IMR-90 (cell line): Measurements from ENCODE around the gene PRKN. TPM values are rescaled to one million over a fixed set of nuclear protein-coding genes. Genes with fewer than 3 reads are reported as not detected.

Experiments used
- ATAC-seq: fragments of 200-7000 bp; cut with Tn5 transposase; 2 replicates; pipeline ENCODE4 v1.9.1; 2020; ENCODE audit warnings: low read depth, mild to moderate bottlenecking, moderate library complexity
- BruUV-seq: library from RNA; stranded (reverse); fragments of 400-500 nt; replicated peaks from 2 replicates; lab custom pipeline; 2021; lab: Mats Ljungman, UMichigan
- CTCF ChIA-PET: fragments of 300-600 bp; formaldehyde crosslinking; extraction: SDS; loops from one replicate; lab custom pipeline; 2021; ENCODE audit warnings: antibody characterized with exemption; lab: Yijun Ruan, JAX
- POLR2A ChIA-PET: fragments of 300-600 bp; sonication (Branson Sonifier 250); formaldehyde crosslinking; loops from one replicate; lab custom pipeline; 2022; ENCODE audit warnings: antibody characterized with exemption; ENCODE audit not compliant: unreplicated experiment; lab: Charles Lee
- DNase-seq: peaks from one replicate; pipeline ENCODE4 v3.0.0; 2013
- H2AFZ ChIP-seq: replicated peaks from 2 replicates; pipeline ENCODE3; 2013; ENCODE audit warnings: low read length, mild to moderate bottlenecking; ENCODE audit not compliant: poor library complexity
- H2AK5ac ChIP-seq: 2 replicates; pipeline ENCODE4 v1.6.1; 2013; ENCODE audit warnings: low read depth, low read length, inconsistent platforms
- H2AK9ac ChIP-seq: replicated peaks from 2 replicates; pipeline ENCODE3; 2013; ENCODE audit warnings: mild to moderate bottlenecking, low read depth, low read length, moderate library complexity; ENCODE audit not compliant: poor library complexity
- H2BK120ac ChIP-seq: 2 replicates; pipeline ENCODE4 v1.6.1; 2013; ENCODE audit warnings: low read depth, low read length, inconsistent platforms
- H2BK15ac ChIP-seq: 3 replicates; pipeline ENCODE4 v1.6.1; 2013; ENCODE audit warnings: low read depth, low read length, inconsistent platforms
- H2BK20ac ChIP-seq: 2 replicates; pipeline ENCODE4 v1.6.1; 2013; ENCODE audit warnings: low read depth, mild to moderate bottlenecking, inconsistent platforms, low read length, moderate library complexity
- H2BK5ac ChIP-seq: 2 replicates; pipeline ENCODE4 v1.6.1; 2013; ENCODE audit warnings: mild to moderate bottlenecking, low read depth, low read length, inconsistent platforms; ENCODE audit not compliant: poor library complexity, severe bottlenecking
- H3K14ac ChIP-seq: replicated peaks from 2 replicates; pipeline ENCODE4 v1.6.1; 2013; ENCODE audit warnings: low read depth, low read length, inconsistent platforms
- H3K18ac ChIP-seq: 2 replicates; pipeline ENCODE4 v1.6.1; 2013; ENCODE audit warnings: low read depth, low read length, control low read depth
- H3K23ac ChIP-seq: 2 replicates; pipeline ENCODE4 v1.6.1; 2013; ENCODE audit warnings: low read depth, low read length, inconsistent platforms
- H3K27ac ChIP-seq: 2 replicates; pipeline ENCODE4 v1.5.1; 2013; ENCODE audit warnings: mild to moderate bottlenecking, control low read depth, low read length; ENCODE audit not compliant: insufficient read depth
- H3K27me3 ChIP-seq: 2 replicates; pipeline ENCODE4 v1.6.1; 2013; ENCODE audit warnings: low read length; ENCODE audit not compliant: control insufficient read depth, insufficient read depth
- H3K36me3 ChIP-seq: 2 replicates; pipeline ENCODE4 v1.6.1; 2013; ENCODE audit warnings: low read length, mixed read lengths; ENCODE audit not compliant: control insufficient read depth, insufficient read depth
- H3K4ac ChIP-seq: 2 replicates; pipeline ENCODE4 v1.6.1; 2013; ENCODE audit warnings: low read depth, low read length, inconsistent platforms
- H3K4me1 ChIP-seq: 2 replicates; pipeline ENCODE4 v1.6.1; 2013; ENCODE audit warnings: low read length, mixed read lengths; ENCODE audit not compliant: control insufficient read depth, insufficient read depth
- H3K4me2 ChIP-seq: 2 replicates; pipeline ENCODE4 v1.6.1; 2013; ENCODE audit warnings: low read depth, mild to moderate bottlenecking, control low read depth, low read length, moderate library complexity
- H3K4me3 ChIP-seq: 2 replicates; pipeline ENCODE4 v1.5.1; 2013; ENCODE audit warnings: low read depth, mild to moderate bottlenecking, control low read depth, low read length, moderate library complexity; ENCODE audit not compliant: insufficient read depth
- H3K56ac ChIP-seq: 2 replicates; pipeline ENCODE4 v1.6.1; 2013; ENCODE audit warnings: low read length, inconsistent platforms; ENCODE audit not compliant: insufficient read depth; ENCODE audit errors: extremely low read depth
- H3K79me1 ChIP-seq, 2 experiments: 2 replicates each; pipeline ENCODE4 v1.6.1; 2013; ENCODE audit warnings: low read length in 2 of 2, inconsistent platforms in 1 of 2, low read depth in 1 of 2
- H3K9ac ChIP-seq: 2 replicates; pipeline ENCODE4 v1.6.1; 2013; ENCODE audit warnings: low read depth, low read length, control low read depth
- H3K9me1 ChIP-seq: 2 replicates; pipeline ENCODE4 v1.6.1; 2013; ENCODE audit warnings: low read length, inconsistent platforms; ENCODE audit not compliant: insufficient read depth
- H3K9me3 ChIP-seq: 2 replicates; pipeline ENCODE4 v1.6.1; 2013; ENCODE audit warnings: low read length; ENCODE audit not compliant: control insufficient read depth, insufficient read depth
- H4K20me1 ChIP-seq: 2 replicates; pipeline ENCODE4 v1.6.1; 2013; ENCODE audit warnings: low read length, inconsistent platforms; ENCODE audit not compliant: insufficient read depth
- H4K5ac ChIP-seq: 2 replicates; pipeline ENCODE4 v1.6.1; 2013; ENCODE audit warnings: mild to moderate bottlenecking, low read depth, low read length, control low read depth
- H4K8ac ChIP-seq, 2 experiments: 2 replicates each; pipeline ENCODE4 v1.6.1; 2013; ENCODE audit warnings: low read depth in 2 of 2, low read length in 2 of 2, control low read depth in 1 of 2, inconsistent platforms in 1 of 2
- H4K91ac ChIP-seq: 2 replicates; pipeline ENCODE4 v1.6.1; 2013; ENCODE audit warnings: low read depth, low read length, inconsistent platforms; ENCODE audit not compliant: insufficient read depth
- BHLHE40 ChIP-seq: fragments of 150-350 bp; IDR thresholded peaks from 2 replicates; pipeline ENCODE4 v1.6.1; 2016; ENCODE audit warnings: mild to moderate bottlenecking, low read depth, low read length
- CEBPB ChIP-seq: IDR thresholded peaks from 2 replicates; pipeline ENCODE4 v1.6.1; 2012; ENCODE audit warnings: low read depth, low read length, improper control_type of control experiment
- CTCF ChIP-seq: conservative IDR thresholded peaks from 2 replicates; pipeline ENCODE4 v1.5.1; 2012; ENCODE audit warnings: mild to moderate bottlenecking, low read depth, low read length, improper control_type of control experiment
- ELK1 ChIP-seq: fragments of 150-350 bp; IDR thresholded peaks from 2 replicates; pipeline ENCODE4 v1.6.1; 2016; ENCODE audit warnings: low read depth, mild to moderate bottlenecking, low read length, moderate library complexity, borderline replicate concordance
- MAZ ChIP-seq: IDR thresholded peaks from 2 replicates; pipeline ENCODE4 v1.6.1; 2012; ENCODE audit warnings: low read depth, mild to moderate bottlenecking, low read length, improper control_type of control experiment, moderate library complexity, borderline replicate concordance
- MXI1 ChIP-seq: IDR thresholded peaks from 2 replicates; pipeline ENCODE4 v1.6.1; 2012; ENCODE audit warnings: low read depth, mild to moderate bottlenecking, low read length, moderate library complexity, borderline replicate concordance
- NFE2L2 ChIP-seq: fragments of 150-350 bp; IDR thresholded peaks from 2 replicates; pipeline ENCODE4 v1.6.1; 2016; ENCODE audit warnings: low read depth, mild to moderate bottlenecking, low read length
- POLR2A ChIP-seq: IDR thresholded peaks from 2 replicates; pipeline ENCODE4 v1.6.1; 2012; ENCODE audit warnings: mild to moderate bottlenecking, low read depth, low read length
- RCOR1 ChIP-seq: IDR thresholded peaks from 2 replicates; pipeline ENCODE4 v1.6.1; 2012; ENCODE audit warnings: mild to moderate bottlenecking, low read length, improper control_type of control experiment; ENCODE audit not compliant: insufficient replicate concordance
- RFX5 ChIP-seq: IDR thresholded peaks from 2 replicates; pipeline ENCODE4 v1.8.0; 2012; ENCODE audit warnings: low read depth, mild to moderate bottlenecking, low read length, moderate library complexity
- WGBS, 2 experiments: methylation state at CpG; one replicate each; pipeline versions ENCODE4 v1.1.5 to v1.1.7; 2013; ENCODE audit warnings: missing lambda C conversion rate in 2 of 2; ENCODE audit not compliant: insufficient read length in 1 of 2; ENCODE audit errors: extremely low coverage in 2 of 2; 5-methylcytosine and 5-hydroxymethylcytosine counted together
- dilution Hi-C: fragments of 300-500 bp; cut with HindIII; formaldehyde crosslinking; loops from one replicate; pipeline ENCODE4 v1.14.3; 2018; ENCODE audit warnings: low sequenced_read_pairs; ENCODE audit not compliant: unreplicated experiment
- in situ Hi-C: fragments of 300-500 bp; cut with MboI; formaldehyde crosslinking; loops from 3 replicates; pipeline ENCODE4 v1.14.3; 2019; ENCODE audit warnings: low sequenced_read_pairs, inconsistent platforms, mixed read lengths
- intact Hi-C: fragments of 100-400 bp; cut with micrococcal nuclease; formaldehyde crosslinking; loops from 2 replicates; pipeline ENCODE4 v1.10.0; 2022
- polyA plus RNA-seq, 3 experiments: library from polyadenylated mRNA; depleted of rRNA; stranded (reverse); fragments of >200 nt; gene quantifications; 2 replicates each; pipeline ENCODE4 v1.2.3, GENCODE V29; 2012; ENCODE audit warnings: low replicate concordance in 1 of 3
- total RNA-seq: library from RNA; depleted of rRNA; stranded (reverse); fragments of >200 nt; gene quantifications from 2 replicates; pipeline ENCODE4 v1.2.3, GENCODE V29; 2012

PRKN gene
- total and polyA plus RNA-seq, 2 of the 4 experiments (the other 2 are of a cell fraction): 0.15 to 0.18 TPM

- no peaks in the 10 kb centered on the region for H3K27me3 ChIP-seq
- intact Hi-C loops (no loop called here), dilution Hi-C loops (no loop called here), in situ Hi-C loops (no loop called here)
- no peaks in the 10 kb centered on the region for H3K36me3 ChIP-seq
- TF ChIP-seq MAZ (no peak), BHLHE40 (no peak), POLR2A (no peak), ELK1 (no peak), CTCF (no peak), MXI1 (no peak), RFX5 (no peak), CEBPB (no peak), RCOR1 (no peak), NFE2L2 (no peak)
- WGBS, 2 experiments: 100% methylated on average over 1 of the region's 15 CpGs; no CpG with 5 or more reads in 1 of the 2 experiments
- no peak overlapping the region for H3K4me2 ChIP-seq
- no peak overlapping the region for H2AK9ac ChIP-seq
- no peak for DNase-seq
- POLR2A ChIA-PET: no interaction called here
- peaks cover 28% of the 10 kb centered on the region for H3K9me3 ChIP-seq
- no peaks in the 10 kb centered on the region for H3K4me1 ChIP-seq
- H3K9ac ChIP-seq: no peak overlapping the region
- no peak overlapping the region for H3K14ac ChIP-seq
- H3K27ac ChIP-seq: no peak overlapping the region
- H3K4me3 ChIP-seq: no peak overlapping the region
- BruUV-seq: no TSS peak
- no peaks in the 10 kb centered on the region for H4K20me1 ChIP-seq
- no peak overlapping the region for H3K18ac ChIP-seq
- CTCF ChIA-PET: no interaction called here
- no peaks in the 10 kb centered on the region for H3K79me1 ChIP-seq
- H3K4ac ChIP-seq: no peak overlapping the region
- H2BK20ac ChIP-seq: no peak overlapping the region
- H3K9me1 ChIP-seq: no peaks in the 10 kb centered on the region
- H3K56ac ChIP-seq: no peak overlapping the region
- no peak overlapping the region for H4K91ac ChIP-seq
- no peak overlapping the region for H2BK5ac ChIP-seq
- H3K23ac ChIP-seq: no peak overlapping the region
- no peak overlapping the region for H4K8ac ChIP-seq
- no peak overlapping the region for H2BK15ac ChIP-seq
- ATAC-seq: no peak
- H2BK120ac ChIP-seq: no peak overlapping the region
- no peak overlapping the region for H2AK5ac ChIP-seq
- no peak overlapping the region for H2AFZ ChIP-seq
- H4K5ac ChIP-seq: no peak overlapping the region
Measured at GRCh38 chr6:162262466-162263196, 464.9 kb downstream of the PRKN start.
